HG02884 (cell line): ENCODE results near the gene COTL1.
"Not testable (repeated sequence)": the region's sequence is repeated elsewhere in the genome, so short reads cannot be mapped to it uniquely, and the experiment has no call there.

Source experiments
- ATAC-seq: cut with Tn5 transposase; IDR thresholded peaks from one replicate; pipeline ENCODE4 v1.9.1; 2021; ENCODE audit warnings: mild to moderate bottlenecking, moderate library complexity; ENCODE audit not compliant: unreplicated experiment

COTL1 gene

DNA sequence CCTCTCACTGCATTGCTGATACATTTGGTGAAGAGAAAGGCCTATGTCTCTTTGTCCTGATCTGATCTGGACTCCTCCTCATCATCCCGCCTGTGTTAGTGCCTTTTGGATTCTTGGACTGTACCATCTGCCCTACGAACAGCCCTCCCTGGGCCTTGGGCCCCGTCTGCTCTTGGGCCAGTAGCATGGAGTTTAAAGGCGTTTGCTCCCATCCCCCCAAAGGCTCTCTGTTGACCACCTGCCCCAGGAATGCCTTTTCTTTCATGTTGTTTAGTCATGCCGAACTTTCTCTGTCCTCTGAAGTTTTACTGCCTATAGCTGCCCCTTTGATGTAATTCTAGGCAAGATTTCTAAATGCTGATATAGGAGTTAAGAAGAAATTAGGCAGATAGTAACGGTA is 82.5 kb downstream of the COTL1 start:
- no peak for ATAC-seq

DNA sequence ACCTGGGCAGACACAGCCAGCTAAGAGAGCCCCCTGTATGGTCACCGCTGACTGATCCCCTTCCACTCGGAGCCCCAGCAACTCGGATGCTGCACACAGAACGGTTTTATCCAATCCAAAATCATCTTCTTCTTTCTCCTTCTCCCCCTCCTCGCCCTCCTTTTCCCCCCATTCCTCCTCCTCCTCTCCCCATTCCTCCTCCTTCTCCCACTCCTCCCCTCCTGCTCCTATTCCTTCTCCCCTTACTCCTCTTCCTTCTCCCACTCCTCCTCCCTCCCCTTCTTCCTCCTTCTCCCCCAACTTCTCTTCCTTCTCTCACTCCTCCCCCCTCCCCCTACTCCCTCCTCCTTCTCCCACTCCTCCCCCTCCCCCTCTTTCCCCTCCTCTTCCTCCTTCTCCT is 83.1 kb downstream of the COTL1 start:
- no peak for ATAC-seq

DNA sequence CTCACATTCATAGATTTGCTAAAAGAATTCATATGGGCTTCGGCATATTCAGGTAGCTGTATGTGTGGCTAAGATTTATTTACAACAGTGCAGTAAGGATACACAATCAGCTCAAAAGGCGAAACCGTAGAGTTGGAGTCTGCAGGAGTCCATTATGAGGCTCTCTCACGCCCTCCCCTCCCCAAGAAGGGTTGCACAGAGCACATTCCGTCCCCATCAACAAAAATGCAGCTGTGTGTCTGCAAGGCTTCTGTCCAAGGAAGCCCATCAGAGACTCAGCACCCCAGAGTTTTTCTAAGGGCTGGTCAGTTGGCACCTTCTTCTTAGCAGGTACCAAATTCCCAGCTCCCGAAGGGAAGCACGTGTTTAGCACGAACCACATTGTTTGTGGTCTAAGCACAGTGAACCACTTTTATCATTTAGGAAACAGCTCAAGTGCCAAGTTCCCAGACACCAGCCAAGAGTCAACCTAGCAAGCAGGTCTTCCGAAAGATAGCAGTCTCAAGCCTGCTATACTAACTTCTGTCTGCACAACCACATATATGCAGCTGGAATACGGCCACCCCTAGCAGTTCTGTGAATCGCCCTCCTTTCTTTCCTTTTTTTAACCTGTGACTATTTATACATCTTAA is 84.9 kb downstream of the COTL1 start:
- ATAC-seq = no peak

DNA sequence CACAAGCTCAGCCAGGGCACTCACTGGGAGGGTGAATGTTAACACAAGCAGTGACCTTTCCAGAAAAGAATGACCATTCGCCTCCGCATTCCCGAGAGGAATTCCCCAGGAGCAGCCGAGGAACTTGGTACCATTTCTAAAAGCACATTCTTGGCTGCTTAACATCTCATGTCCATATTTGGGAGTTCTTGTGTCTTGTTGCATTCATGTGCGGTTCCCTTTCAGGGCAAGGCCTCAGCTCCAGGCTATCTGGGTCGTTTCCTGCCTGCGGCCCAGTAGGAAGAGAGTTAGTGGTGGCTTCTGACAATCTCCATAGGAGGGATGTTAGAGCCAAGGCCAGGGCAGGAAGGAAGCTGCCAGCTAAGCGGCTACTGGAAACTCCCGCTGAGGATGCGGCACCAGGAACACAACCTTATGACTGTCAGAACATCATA is 85.6 kb downstream of the COTL1 start:
- no peak for ATAC-seq

DNA sequence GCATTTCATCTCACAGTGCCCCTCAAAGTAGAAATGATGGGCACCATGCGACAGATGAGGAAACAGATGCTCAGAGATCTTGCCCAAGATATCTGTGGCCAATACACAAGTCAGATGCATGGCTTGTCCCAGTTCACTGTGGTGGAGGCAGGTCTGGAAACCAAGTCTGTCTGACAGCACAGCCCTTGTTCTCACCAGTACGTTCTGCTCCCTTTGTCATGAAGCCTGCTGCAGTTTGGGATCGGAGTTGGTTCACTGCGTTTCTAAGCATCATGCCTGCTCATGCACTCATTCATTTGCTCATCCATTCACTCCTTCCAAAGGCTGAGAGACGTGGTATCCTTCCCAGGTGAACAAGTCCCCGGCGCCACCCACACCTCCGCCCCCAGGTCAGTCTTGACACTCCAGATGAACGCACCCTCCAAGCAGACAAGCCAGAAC is 86.2 kb downstream of the COTL1 start:
- ATAC-seq = no peak

DNA sequence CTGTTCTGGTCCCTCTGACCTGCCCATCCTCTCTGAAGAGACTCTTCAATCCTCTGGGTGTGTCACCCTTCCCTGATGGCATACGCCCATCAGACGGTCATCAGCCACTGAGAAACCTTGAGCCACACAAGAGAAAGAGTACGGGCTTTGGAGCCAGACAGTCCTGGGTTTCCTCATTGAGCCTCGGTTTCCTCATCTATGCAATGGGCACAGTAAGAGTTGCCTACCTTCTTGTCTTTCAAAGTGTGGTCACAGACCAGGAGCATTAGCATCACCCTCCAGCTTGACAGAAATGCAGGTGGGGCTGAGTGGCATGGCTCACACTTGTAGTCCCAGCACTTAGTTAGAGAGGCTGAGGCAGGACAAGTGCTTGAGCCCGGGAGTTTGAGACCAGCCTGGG is 87.3 kb downstream of the COTL1 start:
- no peak for ATAC-seq

DNA sequence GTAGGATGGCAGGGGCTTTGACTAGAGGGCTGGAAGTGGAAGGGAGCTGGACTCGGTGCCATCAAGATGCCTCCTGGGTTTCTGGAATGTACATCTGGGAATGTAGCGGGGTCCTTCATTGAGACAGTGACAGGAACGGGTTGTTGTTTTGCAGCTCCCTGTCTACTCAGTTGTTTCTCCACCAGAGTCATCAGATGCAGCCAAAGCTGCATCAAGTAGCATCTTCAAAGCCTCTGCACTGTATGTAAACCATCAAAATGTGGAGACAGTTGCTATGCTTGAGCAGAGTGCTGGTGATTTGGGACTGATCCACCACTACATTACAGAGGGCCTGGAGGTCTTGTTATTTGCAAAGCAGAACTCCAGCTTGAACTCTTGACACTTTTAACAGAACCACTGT is 88.3 kb downstream of the COTL1 start:
- no peak for ATAC-seq

DNA sequence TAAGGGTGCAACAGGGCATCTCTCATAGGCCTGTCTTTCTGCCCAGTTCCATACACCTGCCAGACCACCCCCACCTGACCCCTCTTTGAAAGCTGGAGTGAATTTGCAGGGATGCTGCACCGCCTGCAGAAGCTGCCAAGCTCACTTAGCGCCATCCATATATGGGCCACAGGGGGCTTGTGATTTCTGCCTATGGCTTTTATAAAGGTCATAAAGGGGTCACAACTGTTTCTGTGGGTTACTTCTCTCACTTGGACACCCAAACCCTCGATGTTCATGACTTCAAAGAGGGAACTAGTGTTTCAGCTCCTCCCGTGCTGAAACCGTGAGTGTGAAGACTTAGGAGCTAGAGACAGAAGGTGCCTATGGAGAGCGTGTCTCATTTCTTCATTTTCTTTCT is 89.6 kb downstream of the COTL1 start:
- no peak for ATAC-seq

DNA sequence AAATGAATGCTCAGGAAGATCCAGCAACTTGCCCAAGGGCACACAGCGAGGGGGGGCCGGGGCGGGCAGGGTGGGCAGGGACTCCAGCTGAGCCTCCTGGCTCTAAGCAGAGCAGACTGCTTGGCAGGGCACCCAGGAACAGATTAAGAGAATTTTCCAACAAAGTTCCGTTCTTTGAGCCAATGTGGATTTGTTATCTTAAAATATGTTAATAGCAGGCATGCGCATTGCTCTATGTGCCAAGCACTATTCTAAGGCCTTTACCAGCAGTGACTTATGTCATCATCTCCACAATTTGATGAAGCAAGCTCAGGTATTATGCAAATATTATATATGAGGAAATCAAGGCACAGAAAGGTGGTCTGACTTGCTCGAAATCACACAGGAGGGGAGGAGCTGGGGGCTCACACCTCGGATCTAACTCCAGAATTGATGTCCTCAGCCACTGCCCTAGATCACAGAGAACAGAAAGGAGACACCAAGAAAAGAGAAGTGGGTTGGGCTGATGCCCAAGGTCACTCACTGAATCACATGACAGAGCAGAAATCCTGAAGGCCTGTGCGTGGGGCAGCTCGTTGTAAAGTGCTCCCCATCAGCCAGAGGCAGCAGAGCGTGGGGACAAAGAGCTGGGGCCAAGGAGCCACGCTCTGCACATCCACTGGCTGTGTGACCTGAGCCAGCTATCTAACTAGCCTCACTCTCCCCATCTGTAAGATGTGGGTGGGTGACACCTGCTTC is 90.2 kb downstream of the COTL1 start:
- no peak for ATAC-seq

DNA sequence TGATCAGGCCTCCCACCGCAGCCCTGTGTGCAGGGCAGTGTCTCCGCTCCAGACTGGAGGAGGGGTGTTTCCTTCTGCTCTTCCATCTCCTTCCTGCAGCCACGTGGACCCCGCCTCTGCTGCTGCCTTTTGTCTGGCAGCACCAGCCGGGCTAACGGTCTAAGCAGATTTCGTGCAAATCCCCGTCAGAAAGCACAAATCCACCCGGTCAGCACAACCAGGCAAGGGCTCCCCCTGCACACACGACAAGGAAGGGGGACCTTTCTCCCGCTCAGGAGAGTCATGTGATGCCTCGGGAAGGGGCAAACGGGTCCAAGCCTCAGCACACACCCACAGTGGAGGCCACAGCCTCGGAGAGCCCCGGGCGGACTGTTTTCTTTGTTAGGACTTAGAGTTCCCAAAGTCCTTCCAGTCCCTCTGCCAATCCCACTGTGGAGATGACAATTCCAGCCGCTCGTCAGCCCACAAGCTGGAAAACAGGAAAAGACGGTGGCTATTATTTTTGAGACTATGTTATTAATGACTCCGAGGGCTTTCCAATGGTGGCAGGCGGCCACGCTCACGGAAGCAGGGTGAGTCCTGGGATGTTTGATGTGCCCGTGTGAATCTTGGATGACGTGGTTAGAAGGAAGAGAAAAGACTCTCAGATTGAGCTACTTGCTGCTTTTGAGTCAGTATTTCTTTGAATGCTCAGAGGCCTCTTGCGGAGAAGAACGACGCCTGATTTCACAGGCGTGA is 90.9 kb downstream of the COTL1 start:
- ATAC-seq = no peak

DNA sequence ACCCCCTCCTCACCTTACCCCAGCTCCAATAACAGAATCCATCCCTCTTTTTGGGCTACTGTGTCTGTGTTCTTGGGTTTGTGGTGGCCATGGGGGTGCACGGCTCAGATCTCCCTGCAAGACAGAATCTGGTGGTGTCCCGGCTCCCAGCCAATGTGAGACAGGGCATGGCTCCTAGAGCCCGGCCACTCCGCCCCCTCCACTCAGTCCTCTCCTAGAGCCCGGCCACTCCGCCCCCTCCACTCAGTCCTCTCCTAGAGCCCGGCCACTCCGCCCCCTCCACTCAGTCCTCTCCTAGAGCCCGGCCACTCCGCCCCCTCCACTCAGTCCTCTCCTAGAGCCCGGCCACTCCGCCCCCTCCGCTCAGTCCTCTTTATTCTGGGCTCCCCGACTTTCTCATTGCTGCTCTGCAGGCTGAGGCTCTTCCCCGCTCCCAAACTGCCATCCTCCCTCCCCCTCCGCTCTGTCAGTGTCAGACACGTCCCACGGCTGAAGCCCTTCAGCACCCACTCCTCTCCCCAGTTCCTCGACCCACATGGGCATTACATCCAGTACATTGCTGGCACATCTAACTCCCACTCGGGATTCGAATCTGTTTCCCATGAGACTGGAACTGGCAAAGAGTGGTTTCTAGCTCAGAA is 92.8 kb downstream of the COTL1 start:
- not testable (repeated sequence) for ATAC-seq

DNA sequence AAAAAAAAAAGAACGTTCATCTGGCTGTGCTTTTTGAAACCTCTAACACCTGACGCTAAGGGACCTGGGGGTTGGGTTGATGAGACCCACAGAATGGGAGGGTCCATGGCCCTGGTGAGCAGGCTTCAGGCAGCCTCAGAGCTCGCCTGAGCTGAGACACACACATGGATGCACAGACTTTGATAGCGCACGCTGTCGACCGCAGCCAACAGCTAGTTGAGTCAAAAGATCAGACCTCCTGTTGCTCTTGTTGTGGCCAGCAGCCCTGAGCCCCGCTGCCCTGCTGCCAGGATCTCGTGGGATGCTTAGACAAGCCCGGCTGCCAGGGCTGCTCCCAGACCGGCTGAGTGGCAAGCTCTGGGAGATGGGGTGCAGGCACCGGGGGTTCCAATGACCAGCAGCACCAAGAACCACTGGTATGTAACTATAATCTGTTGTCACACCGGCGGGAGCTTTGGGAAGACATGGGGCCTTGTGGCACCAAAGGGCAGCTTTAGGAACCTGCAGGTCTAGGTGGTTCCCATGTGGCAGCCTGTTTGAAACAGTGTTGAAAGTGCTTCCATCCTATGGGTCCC is 93.4 kb downstream of the COTL1 start:
- no peak for ATAC-seq

DNA sequence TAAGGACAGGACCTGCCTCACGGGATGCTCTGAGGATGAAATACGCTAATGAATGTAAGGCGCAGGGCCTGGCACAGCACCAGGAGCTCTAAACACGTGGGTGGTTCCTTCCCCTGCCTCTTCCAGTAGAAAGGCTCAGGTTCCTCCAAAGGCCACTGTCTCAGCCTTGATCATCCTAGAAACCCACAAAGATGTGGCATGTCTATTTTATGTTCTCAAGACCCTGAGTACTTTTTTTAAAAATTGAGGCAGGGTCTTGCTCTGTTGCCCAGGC is 96.4 kb downstream of the COTL1 start:
- ATAC-seq = no peak

DNA sequence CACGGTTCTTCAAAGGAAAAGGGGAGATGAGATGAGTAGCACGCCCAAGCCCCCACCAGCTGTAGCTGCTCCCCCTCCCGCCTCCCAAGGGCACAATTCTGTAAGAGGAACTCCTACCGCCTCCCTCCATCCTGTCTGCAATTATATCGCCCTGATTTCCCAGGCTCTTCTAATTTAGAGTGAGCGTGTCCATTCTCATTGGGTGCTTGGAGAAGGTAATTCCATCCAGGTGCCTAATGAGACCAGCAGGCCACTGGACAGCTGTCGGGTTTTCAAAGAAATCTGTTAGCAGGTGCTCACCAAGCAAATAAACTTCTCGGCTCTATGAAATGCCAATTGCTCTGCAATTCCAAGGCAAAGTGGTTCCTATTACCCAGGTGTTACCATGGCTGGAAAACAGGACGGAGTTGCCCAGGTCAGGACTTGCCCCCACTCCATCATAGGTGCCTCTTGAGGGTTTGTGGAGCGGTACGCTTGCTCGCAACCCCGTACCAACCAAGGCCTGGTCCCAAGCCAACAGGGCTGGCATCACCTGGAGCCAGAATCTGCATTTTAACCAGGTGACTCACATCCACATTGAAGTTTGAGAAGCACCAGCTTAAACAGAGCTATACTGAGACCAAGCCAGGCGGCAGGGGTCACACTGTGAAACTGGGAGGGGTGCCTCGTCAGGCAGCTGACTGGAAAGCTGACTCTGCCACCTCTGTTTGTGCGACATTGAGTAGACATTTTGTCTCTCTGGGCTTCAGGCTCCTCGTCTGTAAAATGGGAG is 97.0 kb downstream of the COTL1 start:
- ATAC-seq = no peak

DNA sequence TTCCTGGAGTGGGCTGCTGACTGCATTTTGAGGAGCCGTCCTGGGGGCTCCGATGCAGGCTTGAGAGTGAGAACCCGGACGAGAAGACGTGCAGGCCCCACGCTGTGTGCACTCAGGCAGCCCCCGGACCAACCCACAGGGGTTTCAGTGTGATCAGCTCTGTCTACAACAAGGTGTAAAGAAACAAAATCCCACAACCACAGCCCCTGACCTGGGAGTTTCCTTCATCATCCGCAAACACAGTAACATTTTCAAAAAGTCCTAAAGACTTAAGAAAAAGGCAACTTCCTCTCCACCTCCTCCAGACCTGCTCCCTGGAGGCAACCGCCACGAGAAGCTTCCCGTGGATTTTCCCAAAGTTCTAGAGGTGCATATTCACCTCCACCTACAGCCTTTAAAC is 98.0 kb downstream of the COTL1 start:
- no peak for ATAC-seq

DNA sequence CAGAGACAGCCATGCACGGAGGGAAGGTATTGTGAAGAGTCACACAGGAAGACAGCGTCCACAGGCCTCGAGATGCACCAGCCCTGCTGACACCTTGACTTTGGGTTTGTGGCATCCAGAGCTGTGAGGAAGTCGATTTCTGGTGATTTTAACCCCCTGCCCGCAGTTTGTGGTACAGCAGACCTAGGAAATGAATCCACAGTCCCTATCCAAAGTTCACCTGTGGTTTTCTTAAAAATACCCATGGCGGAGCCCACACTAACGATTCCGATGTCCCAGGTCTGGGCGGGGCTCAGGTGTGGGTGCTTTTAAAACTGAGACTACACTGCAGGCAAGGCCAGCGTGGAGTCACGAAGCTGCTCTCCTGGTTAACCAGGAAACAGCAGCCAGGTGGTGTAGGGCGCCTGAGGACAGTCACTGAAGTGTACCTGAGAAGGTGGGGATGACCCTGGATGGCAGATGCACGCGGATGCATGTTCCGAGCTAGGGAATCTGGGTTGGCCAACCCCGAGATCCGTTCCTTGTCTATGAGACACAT is 99.0 kb downstream of the COTL1 start:
- no peak for ATAC-seq

DNA sequence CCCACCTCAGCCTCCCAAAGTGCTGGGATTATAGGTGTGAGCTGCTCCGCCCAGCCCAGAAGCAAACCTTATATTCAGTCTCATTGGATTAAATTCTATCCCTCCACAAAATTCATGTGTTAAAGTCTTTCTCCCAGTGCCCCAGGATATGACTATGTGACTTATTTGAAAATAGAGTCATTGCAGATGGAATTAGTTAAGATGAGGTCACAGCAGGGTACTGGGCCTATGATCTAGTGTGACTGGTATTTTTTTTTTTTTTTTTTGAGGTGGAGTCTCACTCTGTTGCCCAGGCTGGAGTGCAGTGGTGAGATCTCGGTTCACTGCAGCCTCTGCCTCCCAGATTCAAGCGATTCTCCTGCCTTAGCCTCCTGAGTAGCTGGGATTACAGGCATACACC is 99.7 kb downstream of the COTL1 start:
- not testable (repeated sequence) for ATAC-seq

DNA sequence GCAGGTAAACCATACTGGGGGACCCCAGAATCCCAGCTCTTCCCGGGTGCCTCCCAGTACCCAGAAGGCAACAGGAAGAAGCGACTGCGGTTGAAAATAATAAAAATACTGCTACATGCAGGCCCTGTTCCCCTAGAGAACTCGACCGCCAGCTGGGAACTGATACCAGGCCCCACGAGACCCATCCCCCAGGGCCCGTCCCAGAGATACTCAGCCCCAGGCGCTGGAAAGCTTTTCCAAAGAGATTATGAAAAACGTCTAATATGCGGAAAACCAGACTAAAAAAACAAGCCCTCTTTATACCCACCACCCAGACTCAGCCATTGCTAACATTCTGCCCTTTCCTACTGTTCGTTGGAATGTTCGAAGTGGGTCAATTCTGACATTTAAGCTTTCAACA is 100.5 kb downstream of the COTL1 start:
- ATAC-seq = no peak
